CD14-positive monocyte (primary cell): ENCODE results near the gene ZNF20. TPM values are rescaled to one million over a fixed set of nuclear protein-coding genes. Genes with fewer than 3 reads are reported as not detected.
A peak's percentile ranks its signal among the peaks of the same experiment; 100 is the strongest.

Experiments
- DNase-seq, 3 donors: peaks; one replicate each; pipeline ENCODE4 v3.0.0-alpha.2; 2011 to 2022
- H2AFZ ChIP-seq: 2 replicates; pipeline ENCODE4 v1.6.0; 2012; ENCODE audit warnings: mild to moderate bottlenecking, low read depth, low read length, inconsistent platforms; ENCODE audit not compliant: insufficient read depth, poor library complexity, severe bottlenecking
- H3K27ac ChIP-seq, 2 donors: 1 replicate in 1 of 2; 2 replicates in 1 of 2; pipeline ENCODE4 v1.5.1; 2012 to 2013; ENCODE audit warnings: low read length in 2 of 2, control low read depth in 1 of 2, inconsistent platforms in 1 of 2, low read depth in 1 of 2, mild to moderate bottlenecking in 1 of 2
- H3K27me3 ChIP-seq, 2 donors: one replicate each; pipeline versions ENCODE4 v1.6.0 to v1.6.1; 2011 to 2013; ENCODE audit warnings: low read length in 2 of 2; ENCODE audit not compliant: control insufficient read depth in 2 of 2, insufficient read depth in 2 of 2
- H3K36me3 ChIP-seq, 2 donors: replicated peaks in 1 of 2; 1 replicate in 1 of 2; 2 replicates in 1 of 2; pipeline versions ENCODE4 v1.5.1 to v1.6.1; 2012 to 2013; ENCODE audit warnings: low read length in 2 of 2, control low read depth in 1 of 2, inconsistent platforms in 1 of 2, mild to moderate bottlenecking in 1 of 2; ENCODE audit not compliant: insufficient read depth in 2 of 2, control insufficient read depth in 1 of 2
- H3K4me1 ChIP-seq, 2 donors: 1 replicate in 1 of 2; 2 replicates in 1 of 2; pipeline versions ENCODE4 v1.5.1 to v1.6.1; 2012 to 2013; ENCODE audit warnings: low read length in 2 of 2, control low read depth in 1 of 2, inconsistent platforms in 1 of 2, mild to moderate bottlenecking in 1 of 2, moderate library complexity in 1 of 2; ENCODE audit not compliant: insufficient read depth in 2 of 2, control insufficient read depth in 1 of 2
- H3K4me2 ChIP-seq: replicated peaks from 2 replicates; pipeline ENCODE3; 2012; ENCODE audit warnings: low read length, moderate library complexity, mild to moderate bottlenecking; ENCODE audit not compliant: poor library complexity, severe bottlenecking; ENCODE audit errors: extremely low read depth
- H3K4me3 ChIP-seq, 3 experiments: fragments of 200-600 bp in 1 of 3; sonication (generic) in 1 of 3; replicated peaks in 1 of 3; 1 replicate in 2 of 3; 2 replicates in 1 of 3; pipeline ENCODE4 v1.5.1; 2011 to 2013; ENCODE audit warnings: low read length in 3 of 3, mild to moderate bottlenecking in 3 of 3, control low read depth in 2 of 3, low read depth in 2 of 3, inconsistent platforms in 1 of 3, moderate library complexity in 1 of 3
- H3K79me2 ChIP-seq: 2 replicates; pipeline ENCODE4 v1.6.0; 2012; ENCODE audit warnings: mild to moderate bottlenecking, control low read depth, inconsistent platforms, low read length, moderate library complexity; ENCODE audit not compliant: insufficient read depth
- H3K9ac ChIP-seq: 2 replicates; pipeline ENCODE4 v1.6.0; 2017; ENCODE audit warnings: low read length, mild to moderate bottlenecking; ENCODE audit not compliant: insufficient read depth, poor library complexity, severe bottlenecking
- H3K9me3 ChIP-seq, 2 donors: replicated peaks in 1 of 2; 1 replicate in 1 of 2; 2 replicates in 1 of 2; pipeline versions ENCODE4 v1.5.1 to v1.6.1; 2012 to 2013; ENCODE audit warnings: low read length in 2 of 2, control low read depth in 1 of 2; ENCODE audit not compliant: control insufficient read depth in 1 of 2, insufficient read depth in 1 of 2
- H4K20me1 ChIP-seq: 2 replicates; pipeline ENCODE4 v1.6.0; 2012; ENCODE audit warnings: mild to moderate bottlenecking, low read length, control low read depth, moderate library complexity; ENCODE audit not compliant: insufficient read depth
- H3K27ac Mint-ChIP-seq, 7 donors: one replicate each; pipeline ENCODE4 v1.8.0; 2020; ENCODE audit warnings: mild to moderate bottlenecking in 7 of 7, mixed read lengths in 7 of 7, moderate library complexity in 6 of 7, inconsistent platforms in 2 of 7
- H3K27me3 Mint-ChIP-seq, 3 donors: one replicate each; pipeline ENCODE4 v1.8.0; 2021 to 2022; ENCODE audit warnings: low read depth in 3 of 3, mild to moderate bottlenecking in 3 of 3, mixed read lengths in 3 of 3, moderate library complexity in 3 of 3, inconsistent platforms in 1 of 3
- H3K36me3 Mint-ChIP-seq, 2 donors: one replicate each; pipeline ENCODE4 v1.8.0; 2020; ENCODE audit warnings: mixed read lengths in 2 of 2, inconsistent platforms in 1 of 2, mild to moderate bottlenecking in 1 of 2
- H3K4me1 Mint-ChIP-seq: one replicate; pipeline ENCODE4 v1.8.0; 2020; ENCODE audit warnings: mild to moderate bottlenecking, mixed read lengths
- H3K4me3 Mint-ChIP-seq, 2 donors: one replicate each; pipeline ENCODE4 v1.8.0; 2020; ENCODE audit warnings: mild to moderate bottlenecking in 2 of 2, mixed read lengths in 2 of 2, moderate library complexity in 1 of 2
- H3K9me3 Mint-ChIP-seq, 7 donors: one replicate each; pipeline ENCODE4 v1.8.0; 2020 to 2022; ENCODE audit warnings: mixed read lengths in 7 of 7, mild to moderate bottlenecking in 6 of 7, moderate library complexity in 6 of 7, inconsistent platforms in 2 of 7
- CTCF ChIP-seq: fragments of 200-600 bp; IDR thresholded peaks from one replicate; pipeline ENCODE4 v1.8.0; 2022; ENCODE audit warnings: antibody characterized with exemption, mild to moderate bottlenecking
- WGBS: methylation state at CpG from one replicate; pipeline ENCODE4 v1.1.5; 2013; ENCODE audit warnings: missing lambda C conversion rate; ENCODE audit not compliant: insufficient coverage; 5-methylcytosine and 5-hydroxymethylcytosine counted together
- intact Hi-C, 2 donors: fragments of 100-400 bp; cut with micrococcal nuclease; formaldehyde crosslinking; loops; one replicate each; pipeline versions ENCODE4 v1.15.0 to v1.15.1; 2023
- polyA plus RNA-seq, 3 donors: library from polyadenylated mRNA; depleted of rRNA in 1 of 3; unstranded in 2 of 3; stranded (reverse) in 1 of 3; fragments of 300-500 nt in 2 of 3; fragments of >200 nt in 1 of 3; fragmentation: Illumina TruSeq in 2 of 3; gene quantifications; 1 replicate in 2 of 3; 2 replicates in 1 of 3; pipeline ENCODE4 v1.2.3, GENCODE V29; 2012 to 2021

ZNF20 gene
- polyA plus RNA-seq, 3 donors = 0.86 to 2.6 (median 1.3) TPM

GRCh38 chr19:12180377-12180776 is 40.2 kb upstream of the ZNF20 start:
- Histone ChIP-seq H2AFZ (no peak overlapping the region), H3K27me3 (no peaks in the 10 kb centered on the region), H3K9me3 (peaks cover 83 to 100% of the 10 kb centered on the region in 2 donors), H3K4me1 (no peaks in the 10 kb centered on the region), H3K9ac (no peak overlapping the region), H3K79me2 (peaks cover 59% of the 10 kb centered on the region), H3K4me2 (no peak overlapping the region), H3K4me3 (peak overlapping the region in 1 of 3 experiments; percentile 30), H3K27ac (no peak overlapping the region), H4K20me1 (no peaks in the 10 kb centered on the region), H3K36me3 (peaks cover 12 to 94% of the 10 kb centered on the region in 2 donors)
- intact Hi-C loops = no loop called here
- no peak overlapping the region for H3K27ac Mint-ChIP-seq
- no peaks in the 10 kb centered on the region for H3K27me3 Mint-ChIP-seq
- DNase-seq = no peak
- no peaks in the 10 kb centered on the region for H3K4me1 Mint-ChIP-seq
- no peak overlapping the region for H3K4me3 Mint-ChIP-seq
- H3K9me3 Mint-ChIP-seq = peaks cover 57 to 93% (median 90%) of the 10 kb centered on the region in 7 donors
- TF ChIP-seq CTCF = no peak
- no CpG with 5 or more reads among the region's 3 CpGs for WGBS
- peaks cover 59 to 86% of the 10 kb centered on the region in 2 donors for H3K36me3 Mint-ChIP-seq

GRCh38 chr19:12166626-12167025 is 26.5 kb upstream of the ZNF20 start:
- H2AFZ ChIP-seq = no peak overlapping the region
- peaks cover 4% of the 10 kb centered on the region for H4K20me1 ChIP-seq
- peaks cover 20 to 37% of the 10 kb centered on the region in 2 donors for H3K36me3 ChIP-seq
- WGBS = 100% methylated on average over 1 of the region's 1 CpG
- Mint-ChIP-seq H3K4me3 (no peak overlapping the region), H3K27me3 (peaks cover 0 to 1% (median 0%) of the 10 kb centered on the region in 3 donors), H3K27ac (peak overlapping the region in 2 of 7 donors; percentile 21 to 59), H3K9me3 (peaks cover 0 to 11% (median 3%) of the 10 kb centered on the region in 7 donors), H3K4me1 (peaks cover 32% of the 10 kb centered on the region), H3K36me3 (peaks cover 33 to 46% of the 10 kb centered on the region in 2 donors)
- H3K9me3 ChIP-seq = peaks cover 0 to 7% of the 10 kb centered on the region in 2 donors
- H3K4me2 ChIP-seq = no peak overlapping the region
- H3K4me3 ChIP-seq = no peak overlapping the region
- peaks cover 14 to 16% of the 10 kb centered on the region in 2 donors for H3K4me1 ChIP-seq
- no peaks in the 10 kb centered on the region for H3K27me3 ChIP-seq
- H3K9ac ChIP-seq = no peak overlapping the region
- H3K27ac ChIP-seq = peak overlapping the region in 1 of 2 donors; percentile 22
- TF ChIP-seq CTCF = no peak
- DNase-seq = no peak
- H3K79me2 ChIP-seq = peaks cover 70% of the 10 kb centered on the region
- intact Hi-C loops = loop anchor here in 1 of 2 donors (10.0 kb wide), 2 partner anchors 128 to 498 kb away; partner anchors contain the start of genes MAN2B1, WDR83 and ZNF44
